Measurements from ENCODE around the gene PRKAG2. TPM values are rescaled to one million over a fixed set of nuclear protein-coding genes. Genes with fewer than 3 reads are reported as not detected.

The PRKAG2 gene
- total and polyA plus RNA-seq, 2 experiments from 2014 or later, result 9.1 to 14.9 TPM

DNA sequence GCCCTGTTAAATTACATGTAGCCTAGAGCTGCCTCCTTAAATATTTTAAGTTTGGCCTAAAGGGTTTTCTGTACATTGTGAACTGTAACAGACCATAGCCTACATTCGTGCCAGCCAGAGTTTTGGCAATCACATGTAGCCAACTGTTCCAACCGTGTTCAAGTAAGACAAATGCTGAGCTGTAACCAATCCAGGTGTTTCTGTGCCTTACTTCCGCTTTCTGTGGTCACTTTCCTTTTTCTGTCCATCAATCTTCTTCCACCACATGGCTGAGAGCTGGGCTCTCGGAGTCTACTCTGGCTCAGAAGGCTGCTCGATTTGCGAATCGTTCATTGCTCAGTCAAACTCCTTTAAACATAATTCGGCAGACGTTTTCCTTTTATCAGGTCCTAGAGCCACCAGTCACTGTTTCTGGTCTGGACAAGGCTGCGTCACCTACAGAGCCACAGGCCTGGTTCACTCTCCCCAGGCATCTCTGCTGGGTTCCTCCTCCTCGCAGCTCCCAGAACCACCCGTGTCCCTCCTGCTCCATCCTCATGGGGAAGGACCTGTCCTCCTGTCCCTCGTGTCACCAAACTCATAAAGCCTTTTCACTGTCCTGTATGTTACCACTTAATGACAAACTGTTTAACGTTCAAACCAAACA, 199.2 kb downstream of the PRKAG2 start:
- Histone ChIP-seq H3K79me2 (replicated peaks; ENCODE audit: insufficient read depth) (no peaks in the 10 kb centered on the region), H4K20me1 (replicated peaks; ENCODE audit: insufficient read depth) (no peaks in the 10 kb centered on the region), H3K4me3 (no peak overlapping the region), H3K27me3 (ENCODE audit: insufficient read depth) (no peaks in the 10 kb centered on the region), H3F3A (replicated peaks; ENCODE audit: low read depth) (no peaks in the 10 kb centered on the region), H2AFZ (no peak overlapping the region), H3K27ac (ENCODE audit: low read depth) (no peak overlapping the region), H3K9me2 (ENCODE audit: insufficient read depth) (no peaks in the 10 kb centered on the region), H3K4me1 (ENCODE audit: insufficient read depth) (no peaks in the 10 kb centered on the region; the same call in 1 of the 2 replicates), H3K4me2 (no peak overlapping the region), H3K36me3 (ENCODE audit: insufficient read depth) (no peaks in the 10 kb centered on the region)
- H3K9me3 Mint-ChIP-seq, result no peaks in the 10 kb centered on the region
- TF ChIP-seq EZH2 (IDR thresholded peaks at IDR 0.05; ENCODE audit: low read depth, unreplicated experiment), result no peak
- TF ChIP-seq REST (IDR thresholded peaks at IDR 0.05; ENCODE audit: unreplicated experiment), result no peak
- TF ChIP-seq, protein P1, sequence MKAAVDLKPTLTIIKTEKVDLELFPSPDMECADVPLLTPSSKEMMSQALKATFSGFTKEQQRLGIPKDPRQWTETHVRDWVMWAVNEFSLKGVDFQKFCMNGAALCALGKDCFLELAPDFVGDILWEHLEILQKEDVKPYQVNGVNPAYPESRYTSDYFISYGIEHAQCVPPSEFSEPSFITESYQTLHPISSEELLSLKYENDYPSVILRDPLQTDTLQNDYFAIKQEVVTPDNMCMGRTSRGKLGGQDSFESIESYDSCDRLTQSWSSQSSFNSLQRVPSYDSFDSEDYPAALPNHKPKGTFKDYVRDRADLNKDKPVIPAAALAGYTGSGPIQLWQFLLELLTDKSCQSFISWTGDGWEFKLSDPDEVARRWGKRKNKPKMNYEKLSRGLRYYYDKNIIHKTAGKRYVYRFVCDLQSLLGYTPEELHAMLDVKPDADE (IDR thresholded peaks at IDR 0.05), result no peak
- TF ChIP-seq EZH2phosphoT487 (IDR thresholded peaks at IDR 0.05; ENCODE audit: unreplicated experiment), result no peak
- TF ChIP-seq CTCF (conservative IDR thresholded peaks at IDR 0.05; ENCODE audit: low read depth in 2 of 2), result no peak
- no peak overlapping the region for H3K27ac Mint-ChIP-seq
- ATAC-seq (no peak), DNase-seq (ENCODE audit: low spot score) (no peak)
- no peak overlapping the region for H3K4me3 Mint-ChIP-seq
- peaks cover 10% of the 10 kb centered on the region for H3K27me3 Mint-ChIP-seq (ENCODE audit: insufficient read depth, low read depth, poor library complexity)
- H3K4me1 Mint-ChIP-seq, result peaks cover 14% of the 10 kb centered on the region
- no peaks in the 10 kb centered on the region for H3K36me3 Mint-ChIP-seq (ENCODE audit: low read depth)

GRCh38 chr7:151676759-151677158, 200.2 kb downstream of the PRKAG2 start:
- peaks cover 8% of the 10 kb centered on the region for H3K27me3 Mint-ChIP-seq (ENCODE audit: insufficient read depth, low read depth, poor library complexity)
- DNase-seq (ENCODE audit: low spot score), result no peak
- no peak overlapping the region for H3K4me3 ChIP-seq
- no peak for TF ChIP-seq REST (IDR thresholded peaks at IDR 0.05; ENCODE audit: unreplicated experiment)

More at GRCh38 chr7:151676759-151677158, 200.2 kb downstream of the PRKAG2 start:
- Mint-ChIP-seq H3K4me1 (peaks cover 23% of the 10 kb centered on the region), H3K36me3 (ENCODE audit: low read depth) (no peaks in the 10 kb centered on the region), H3K9me3 (no peaks in the 10 kb centered on the region), H3K27ac (no peak overlapping the region), H3K4me3 (no peak overlapping the region)
- H3K27ac ChIP-seq (ENCODE audit: low read depth), result no peak overlapping the region
- H3K4me2 ChIP-seq, result no peak overlapping the region
- H3K4me1 ChIP-seq (ENCODE audit: insufficient read depth), result no peaks in the 10 kb centered on the region; the same call in 1 of the 2 replicates
- no peaks in the 10 kb centered on the region for H4K20me1 ChIP-seq (replicated peaks; ENCODE audit: insufficient read depth)
- H3K36me3 ChIP-seq (ENCODE audit: insufficient read depth), result no peaks in the 10 kb centered on the region
- ATAC-seq, result no peak
- H3K9me2 ChIP-seq (ENCODE audit: insufficient read depth), result no peaks in the 10 kb centered on the region
- no peaks in the 10 kb centered on the region for H3K27me3 ChIP-seq (ENCODE audit: insufficient read depth)
- no peak overlapping the region for H2AFZ ChIP-seq
- H3F3A ChIP-seq (replicated peaks; ENCODE audit: low read depth), result no peaks in the 10 kb centered on the region
- no peaks in the 10 kb centered on the region for H3K79me2 ChIP-seq (replicated peaks; ENCODE audit: insufficient read depth)
